ENCODE measurements around the gene RPTOR. TPM values are rescaled to one million over a fixed set of nuclear protein-coding genes. Genes with fewer than 3 reads are reported as not detected.

Gene RPTOR
- total RNA-seq, 6 donors from 2014 or later = 26.8 to 109 (median 36.8) TPM

- no peaks in the 10 kb centered on the region for H3K27me3 ChIP-seq
- TF ChIP-seq POLR2AphosphoS5 (IDR thresholded peaks at IDR 0.05) = no peak
- no peak for TF ChIP-seq EP300 (IDR thresholded peaks at IDR 0.05)
- no peaks in the 10 kb centered on the region for H3K36me3 ChIP-seq
- no peak overlapping the region for H3K27ac ChIP-seq
- H3K4me3 ChIP-seq = no peak overlapping the region
- peaks cover 0 to 7% (median 2%) of the 10 kb centered on the region in 4 donors for H3K4me1 ChIP-seq
- H3K9me3 ChIP-seq = no peaks in the 10 kb centered on the region
- ATAC-seq (ENCODE audit: low FRiP score in 2 of 2) (no peak), DNase-seq (no peak)
- WGBS, 2 donors = 43 to 90% methylated on average over 1 to 11 of the region's 11 CpGs
These were observed 45.7 kb upstream of the RPTOR start for GRCh38 chr17:80498920-80499410.

DNA sequence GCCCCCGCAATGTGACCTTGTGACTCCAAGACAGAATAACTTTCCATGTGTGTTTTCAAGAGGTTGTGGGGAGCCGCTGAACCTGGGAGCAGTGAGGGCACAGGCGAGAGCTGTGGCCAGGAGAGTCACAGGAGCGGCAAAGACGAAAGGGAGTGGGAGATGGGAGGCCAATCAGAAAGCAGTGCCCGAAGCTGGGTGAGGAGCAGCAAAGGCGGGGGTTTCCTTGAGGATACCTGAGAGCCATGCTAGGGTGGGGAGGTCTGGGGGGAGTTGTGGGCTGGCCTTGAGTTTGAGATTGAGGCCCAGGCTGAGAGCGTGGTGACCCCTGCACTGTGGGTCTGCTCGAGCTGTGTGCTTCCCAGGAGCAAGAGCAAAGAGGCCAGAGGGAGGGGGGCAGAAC is 45.1 kb upstream of the RPTOR start:
- 67 to 74% methylated on average over 9 of the region's 9 CpGs for WGBS, 2 donors
- H3K9me3 ChIP-seq = no peaks in the 10 kb centered on the region
- no peak for TF ChIP-seq CTCF (IDR thresholded peaks at IDR 0.05)
- TF ChIP-seq EP300 (IDR thresholded peaks at IDR 0.05) = no peak
- no peak for TF ChIP-seq POLR2AphosphoS5 (IDR thresholded peaks at IDR 0.05)
- TF ChIP-seq POLR2A (IDR thresholded peaks at IDR 0.05) = no peak
- peaks cover 0 to 7% (median 2%) of the 10 kb centered on the region in 4 donors for H3K4me1 ChIP-seq
- no peaks in the 10 kb centered on the region for H3K27me3 ChIP-seq
- H3K36me3 ChIP-seq = no peaks in the 10 kb centered on the region
- no peak overlapping the region for H3K4me3 ChIP-seq
- ATAC-seq (ENCODE audit: low FRiP score in 2 of 2) = no peak
- H3K27ac ChIP-seq = no peak overlapping the region
- no peak for DNase-seq

DNA sequence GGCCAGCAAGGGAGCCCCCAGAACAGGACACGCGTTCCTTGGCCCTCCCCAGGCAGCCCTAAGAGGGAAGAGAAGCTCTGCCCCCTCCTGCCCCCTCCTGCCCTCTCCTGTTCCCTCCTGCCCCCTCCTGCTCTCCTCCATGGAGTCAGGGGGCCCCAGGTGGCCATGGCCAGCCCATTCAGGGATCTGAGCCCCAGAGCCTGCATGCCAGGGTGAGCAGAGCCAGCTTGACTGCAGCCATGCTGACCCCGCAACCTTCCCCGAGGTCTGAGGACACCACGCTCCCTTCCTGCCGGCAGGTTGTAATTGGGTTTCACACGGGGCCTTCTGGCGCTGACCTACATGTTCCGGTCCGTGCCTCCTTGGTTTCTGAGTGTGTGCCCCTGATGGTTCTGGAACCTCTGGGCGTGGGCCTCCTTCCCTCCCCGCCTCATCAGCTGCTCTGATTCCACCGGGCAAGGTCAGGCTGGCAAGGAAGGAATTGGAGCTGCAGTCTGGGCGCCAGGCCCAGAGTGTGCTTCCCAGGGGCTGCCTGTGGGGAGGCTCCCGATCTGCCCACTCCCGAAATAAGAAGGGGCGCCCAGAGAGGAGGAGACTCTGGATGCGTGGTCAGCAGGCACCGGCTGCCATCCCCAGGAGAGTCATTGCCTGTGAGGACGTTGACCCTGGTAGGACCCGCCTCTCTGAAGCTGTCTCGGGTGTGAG is 44.5 kb upstream of the RPTOR start:
- no peak for ATAC-seq (ENCODE audit: low FRiP score in 2 of 2)

DNA sequence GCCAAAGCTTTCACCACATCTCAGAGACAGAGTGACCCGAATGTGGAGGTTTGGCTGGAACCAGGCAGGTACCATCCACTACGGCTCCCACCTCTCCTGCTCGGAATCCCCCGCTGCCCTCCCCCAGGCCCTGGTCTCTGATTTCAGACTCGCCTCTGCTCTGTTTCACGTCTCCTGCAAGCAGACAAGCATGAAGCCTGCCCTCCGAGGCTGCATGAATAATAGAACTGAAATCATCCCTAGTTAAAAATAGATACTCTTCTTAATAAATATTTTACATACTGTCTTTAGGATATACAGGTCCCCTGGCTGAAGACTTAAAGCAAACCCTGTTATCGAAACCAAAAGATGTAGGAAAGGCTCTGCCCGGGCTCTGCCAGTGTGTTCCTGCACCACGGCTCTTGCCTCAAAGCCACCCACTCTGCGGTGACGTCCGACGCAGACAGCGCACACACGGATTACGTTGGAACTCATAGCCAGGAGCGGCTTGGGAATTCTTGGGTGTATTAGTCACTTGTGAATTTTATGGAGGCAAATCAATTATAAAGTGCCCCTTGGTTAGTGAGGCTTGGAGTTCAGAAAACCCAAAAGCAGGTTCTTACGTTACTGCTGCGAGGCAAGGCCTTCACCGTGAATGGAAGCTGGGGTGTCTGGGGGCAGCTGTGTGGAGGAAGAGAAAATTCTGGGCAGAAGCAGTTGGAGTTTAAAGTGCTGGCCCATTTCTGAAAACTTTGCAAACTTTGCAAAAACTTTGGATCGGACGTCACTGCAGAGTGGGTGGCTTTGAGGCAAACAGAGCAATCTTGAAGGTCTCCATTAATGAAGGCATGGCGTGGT is 42.7 kb upstream of the RPTOR start:
- Histone ChIP-seq H3K27ac (no peak overlapping the region), H3K4me3 (no peak overlapping the region), H3K27me3 (no peaks in the 10 kb centered on the region), H3K36me3 (no peaks in the 10 kb centered on the region), H3K4me1 (peaks cover 0 to 7% (median 2%) of the 10 kb centered on the region in 4 donors), H3K9me3 (no peaks in the 10 kb centered on the region)
- no peak for ATAC-seq (ENCODE audit: low FRiP score in 2 of 2)
- TF ChIP-seq CTCF (IDR thresholded peaks at IDR 0.05) (no peak), POLR2A (IDR thresholded peaks at IDR 0.05) (no peak), EP300 (IDR thresholded peaks at IDR 0.05) (no peak), POLR2AphosphoS5 (IDR thresholded peaks at IDR 0.05) (no peak)
- DNase-seq = no peak
- 85 to 86% methylated on average over 24 of the region's 24 CpGs for WGBS, 2 donors

More for the DNA sequence above, 44.5 kb upstream of the RPTOR start:
- Histone ChIP-seq H3K9me3 (no peaks in the 10 kb centered on the region), H3K27ac (no peak overlapping the region), H3K27me3 (no peaks in the 10 kb centered on the region), H3K4me3 (no peak overlapping the region), H3K36me3 (no peaks in the 10 kb centered on the region), H3K4me1 (peaks cover 0 to 7% (median 2%) of the 10 kb centered on the region in 4 donors)
- TF ChIP-seq EP300 (IDR thresholded peaks at IDR 0.05) (no peak), POLR2A (IDR thresholded peaks at IDR 0.05) (no peak), CTCF (IDR thresholded peaks at IDR 0.05) (no peak), POLR2AphosphoS5 (IDR thresholded peaks at IDR 0.05) (no peak)
- WGBS, 2 donors = 63 to 84% methylated on average over 13 to 22 of the region's 22 CpGs
- DNase-seq = no peak

GRCh38 chr17:80502578-80502877 is 42.1 kb upstream of the RPTOR start:
- 89 to 90% methylated on average over 5 of the region's 5 CpGs for WGBS, 2 donors
- no peak for DNase-seq
- Histone ChIP-seq H3K27ac (no peak overlapping the region), H3K4me1 (peaks cover 0 to 7% (median 2%) of the 10 kb centered on the region in 4 donors), H3K4me3 (no peak overlapping the region), H3K36me3 (no peaks in the 10 kb centered on the region), H3K9me3 (no peaks in the 10 kb centered on the region), H3K27me3 (no peaks in the 10 kb centered on the region)
- ATAC-seq (ENCODE audit: low FRiP score in 2 of 2) = no peak
- TF ChIP-seq EP300 (IDR thresholded peaks at IDR 0.05) (no peak), CTCF (IDR thresholded peaks at IDR 0.05) (no peak), POLR2AphosphoS5 (IDR thresholded peaks at IDR 0.05) (no peak), POLR2A (IDR thresholded peaks at IDR 0.05) (no peak)

Data from upper lobe of left lung (tissue), 6 donors.